Body of pancreas (tissue), 4 donors: ENCODE measurements around the gene KIAA1328. TPM values are rescaled to one million over a fixed set of nuclear protein-coding genes. Genes with fewer than 3 reads are reported as not detected.

ENCODE experiments used
- ATAC-seq: fragments of 150-250 bp; one replicate; pipeline ENCODE4 v1.9.1; 2016
- DNase-seq, 4 donors: peaks; one replicate each; pipeline ENCODE4 v3.0.0-alpha.2; 2019
- H3K27ac ChIP-seq, 4 donors: fragments of 200-600 bp; sonication (generic); 1 replicate in 3 of 4; 2 replicates in 1 of 4; pipeline versions ENCODE4 v1.5.1 to v1.6.1; 2016 to 2019; ENCODE audit warnings: mild to moderate bottlenecking in 1 of 4, mixed read lengths in 1 of 4, moderate library complexity in 1 of 4
- H3K27me3 ChIP-seq, 2 donors: fragments of 200-600 bp; sonication (generic); one replicate each; pipeline ENCODE4 v1.6.0; 2016; ENCODE audit warnings: mild to moderate bottlenecking in 1 of 2
- H3K36me3 ChIP-seq, 2 donors: fragments of 200-600 bp; sonication (generic); replicated peaks in 1 of 2; 2 replicates each; pipeline ENCODE4 v1.5.1; 2016; ENCODE audit warnings: low read depth in 2 of 2; ENCODE audit not compliant: insufficient read depth in 1 of 2
- H3K4me1 ChIP-seq: fragments of 200-600 bp; sonication (generic); one replicate; pipeline ENCODE4 v1.6.0; 2016
- H3K4me3 ChIP-seq, 2 donors: fragments of 200-600 bp; sonication (generic); 1 replicate in 1 of 2; 2 replicates in 1 of 2; pipeline ENCODE4 v1.5.1; 2016 to 2019
- H3K9me3 ChIP-seq, 3 donors: fragments of 200-600 bp; sonication (generic); 1 replicate in 2 of 3; 2 replicates in 1 of 3; pipeline ENCODE4 v1.5.1; 2016
- POLR2A ChIP-seq, 3 donors: fragments of 450-650 bp; IDR thresholded peaks; one replicate each; pipeline ENCODE4 v1.6.1; 2016; ENCODE audit warnings: antibody characterized with exemption in 3 of 3, mild to moderate bottlenecking in 2 of 3
- WGBS, 2 donors: methylation state at CpG; one replicate each; pipeline ENCODE4 v1.1.5; 2017; 5-methylcytosine and 5-hydroxymethylcytosine counted together
- intact Hi-C: fragments of 100-400 bp; cut with DNase I; formaldehyde crosslinking; loops from one replicate; pipeline ENCODE4 v1.15.1; 2023
- total RNA-seq, 2 donors: library from RNA; depleted of rRNA; stranded (reverse); fragments of >200 nt; gene quantifications; one replicate each; pipeline ENCODE4 v1.1.0, GENCODE V29; 2016
- TF ChIP-seq, protein P1 (sequence below), 7 experiments: fragments of 450-650 bp in 4 of 7; fragments of 200-600 bp in 3 of 7; sonication (generic) in 3 of 7; IDR thresholded peaks; one replicate each; pipeline ENCODE4 v1.5.1; 2016 to 2019; ENCODE audit warnings: antibody characterized with exemption in 7 of 7

Gene KIAA1328
- total RNA-seq, 2 donors from 2014 or later = 10.9 to 21.8 TPM

DNA sequence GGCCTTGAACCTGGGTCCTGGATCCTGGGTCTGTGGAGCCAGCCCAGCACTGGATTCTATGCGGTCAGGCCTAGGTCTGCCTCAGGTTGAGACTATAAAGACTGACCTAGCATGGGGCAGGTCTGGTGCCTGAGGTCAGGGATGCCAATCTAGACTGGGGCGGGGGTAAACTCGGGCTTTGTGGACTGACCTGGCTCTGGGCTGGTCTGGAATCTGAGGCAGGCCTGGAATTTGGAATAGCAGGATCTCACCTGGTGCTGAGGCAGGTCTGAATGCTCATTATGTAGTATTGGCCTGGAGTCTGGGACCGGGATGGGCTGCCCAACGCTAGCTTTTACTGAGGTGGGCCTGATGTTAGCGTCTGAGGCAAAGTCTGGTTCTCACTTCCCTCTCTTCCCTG is 256.0 kb downstream of the KIAA1328 start:
- 86 to 88% methylated on average over 5 to 6 of the region's 6 CpGs for WGBS, 2 donors
- ATAC-seq = no peak

DNA sequence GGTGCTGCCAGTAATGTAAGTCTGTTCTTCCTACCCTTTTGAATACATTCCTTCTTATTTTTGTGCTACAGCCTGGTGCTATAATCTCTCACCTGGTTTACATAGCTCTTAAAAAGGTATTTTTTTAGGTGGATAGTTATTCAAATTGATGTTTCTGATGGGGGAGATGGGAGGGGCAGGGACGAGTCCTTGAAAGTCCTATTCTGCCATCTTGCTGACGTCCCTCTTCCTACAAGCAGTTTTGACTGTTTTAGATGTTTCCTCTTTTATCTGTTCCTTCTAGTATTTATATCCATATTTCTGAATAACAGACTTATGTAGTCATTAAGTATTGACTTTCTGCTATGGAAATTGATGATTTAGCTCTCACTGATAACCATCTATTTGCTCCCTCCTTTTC is 256.4 kb downstream of the KIAA1328 start:
- TF ChIP-seq POLR2A (IDR thresholded peaks at IDR 0.05) = no peak
- TF ChIP-seq, protein P1, sequence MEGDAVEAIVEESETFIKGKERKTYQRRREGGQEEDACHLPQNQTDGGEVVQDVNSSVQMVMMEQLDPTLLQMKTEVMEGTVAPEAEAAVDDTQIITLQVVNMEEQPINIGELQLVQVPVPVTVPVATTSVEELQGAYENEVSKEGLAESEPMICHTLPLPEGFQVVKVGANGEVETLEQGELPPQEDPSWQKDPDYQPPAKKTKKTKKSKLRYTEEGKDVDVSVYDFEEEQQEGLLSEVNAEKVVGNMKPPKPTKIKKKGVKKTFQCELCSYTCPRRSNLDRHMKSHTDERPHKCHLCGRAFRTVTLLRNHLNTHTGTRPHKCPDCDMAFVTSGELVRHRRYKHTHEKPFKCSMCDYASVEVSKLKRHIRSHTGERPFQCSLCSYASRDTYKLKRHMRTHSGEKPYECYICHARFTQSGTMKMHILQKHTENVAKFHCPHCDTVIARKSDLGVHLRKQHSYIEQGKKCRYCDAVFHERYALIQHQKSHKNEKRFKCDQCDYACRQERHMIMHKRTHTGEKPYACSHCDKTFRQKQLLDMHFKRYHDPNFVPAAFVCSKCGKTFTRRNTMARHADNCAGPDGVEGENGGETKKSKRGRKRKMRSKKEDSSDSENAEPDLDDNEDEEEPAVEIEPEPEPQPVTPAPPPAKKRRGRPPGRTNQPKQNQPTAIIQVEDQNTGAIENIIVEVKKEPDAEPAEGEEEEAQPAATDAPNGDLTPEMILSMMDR (IDR thresholded peaks at IDR 0.05) = no peak
- WGBS, 2 donors = 89 to 93% methylated on average over 2 of the region's 2 CpGs
- intact Hi-C loops = no loop called here

More for the DNA sequence above, 256.0 kb downstream of the KIAA1328 start:
- DNase-seq = no peak
- no peak for TF ChIP-seq POLR2A (IDR thresholded peaks at IDR 0.05)
- TF ChIP-seq, protein P1 (IDR thresholded peaks at IDR 0.05) = no peak
- Histone ChIP-seq H3K27ac (no peak overlapping the region), H3K4me1 (no peaks in the 10 kb centered on the region), H3K4me3 (no peak overlapping the region), H3K9me3 (no peaks in the 10 kb centered on the region), H3K27me3 (no peaks in the 10 kb centered on the region), H3K36me3 (no peaks in the 10 kb centered on the region)
- intact Hi-C loops = no loop called here

DNA sequence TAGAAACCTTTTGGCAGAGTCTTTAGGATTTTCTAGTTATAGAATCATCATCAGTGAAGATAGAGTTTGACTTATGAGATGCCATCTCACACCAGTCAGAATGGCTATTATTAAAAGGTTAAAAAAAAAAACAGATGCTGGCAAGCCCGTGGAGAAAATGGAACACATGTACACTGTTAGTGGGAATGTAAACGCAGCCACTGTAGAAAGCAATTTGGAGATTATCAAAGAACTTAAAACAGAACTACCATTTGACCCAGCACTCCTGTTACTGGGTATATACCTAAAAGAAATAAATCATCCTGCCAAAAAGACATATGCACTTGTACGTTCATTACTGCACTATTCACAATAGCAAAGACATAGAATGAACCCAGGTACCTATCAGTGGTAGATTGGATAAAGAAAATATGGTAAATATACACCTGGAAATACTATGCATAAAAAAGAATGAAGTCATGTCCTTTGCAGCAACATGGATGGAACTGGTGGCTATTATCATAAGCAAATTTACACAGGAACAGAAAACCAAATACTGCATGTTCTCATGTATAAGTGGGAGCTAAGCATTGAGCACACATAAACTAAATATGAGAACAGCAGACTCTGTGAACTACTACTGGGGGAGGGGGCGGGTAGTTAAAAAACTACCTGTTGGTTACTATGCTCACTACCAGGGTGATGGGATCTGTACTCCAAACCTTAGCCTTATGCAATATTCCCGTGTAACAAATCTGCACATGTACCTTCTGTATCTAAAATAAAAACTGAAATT is 279.0 kb downstream of the KIAA1328 start:
- Histone ChIP-seq H3K27me3 (no peaks in the 10 kb centered on the region), H3K36me3 (no peaks in the 10 kb centered on the region), H3K4me3 (no peak overlapping the region), H3K9me3 (no peaks in the 10 kb centered on the region), H3K4me1 (no peaks in the 10 kb centered on the region), H3K27ac (peak overlapping the region; percentile 39 to 66 (median 44))
- intact Hi-C loops = no loop called here
- TF ChIP-seq, protein P1 (IDR thresholded peaks at IDR 0.05) = no peak
- TF ChIP-seq POLR2A (IDR thresholded peaks at IDR 0.05) = no peak
- ATAC-seq (peak; percentile 92), DNase-seq (peak in 3 of 4 donors; percentile 20 to 55 (median 49))
- WGBS, 2 donors = 32 to 34% methylated on average over 5 of the region's 5 CpGs

More for the DNA sequence above, 256.4 kb downstream of the KIAA1328 start:
- H3K4me3 ChIP-seq = no peak overlapping the region
- no peak for DNase-seq
- no peaks in the 10 kb centered on the region for H3K27me3 ChIP-seq
- no peaks in the 10 kb centered on the region for H3K36me3 ChIP-seq
- no peak overlapping the region for H3K27ac ChIP-seq
- ATAC-seq = no peak
- no peaks in the 10 kb centered on the region for H3K4me1 ChIP-seq
- H3K9me3 ChIP-seq = no peaks in the 10 kb centered on the region

DNA sequence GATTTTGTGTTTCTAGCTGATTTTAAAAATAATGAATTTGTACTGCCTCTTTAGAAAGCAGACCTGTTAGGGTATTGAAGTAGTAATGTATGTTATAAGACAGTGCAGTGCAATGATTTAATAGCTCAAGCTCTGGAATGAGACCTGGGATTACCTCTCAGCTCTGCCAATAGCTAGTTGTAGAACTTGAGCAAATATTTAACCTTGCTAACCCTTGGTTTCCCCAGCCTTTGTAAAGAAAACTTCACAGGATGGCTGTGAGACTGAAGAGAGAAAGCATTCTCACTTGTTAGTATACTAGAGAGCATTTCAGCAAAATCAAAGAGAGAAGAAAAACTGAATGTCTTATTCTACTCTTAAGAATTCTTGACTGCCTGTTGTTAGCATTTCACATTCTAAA is 293.9 kb downstream of the KIAA1328 start:
- no peak for ATAC-seq

More for the DNA sequence above, 293.9 kb downstream of the KIAA1328 start:
- TF ChIP-seq, protein P1 (IDR thresholded peaks at IDR 0.05) = no peak
- TF ChIP-seq POLR2A (IDR thresholded peaks at IDR 0.05) = no peak
- H3K36me3 ChIP-seq = no peaks in the 10 kb centered on the region
- H3K9me3 ChIP-seq = no peaks in the 10 kb centered on the region
- DNase-seq = no peak
- no peaks in the 10 kb centered on the region for H3K27me3 ChIP-seq
- intact Hi-C loops = no loop called here
- H3K4me1 ChIP-seq = no peaks in the 10 kb centered on the region
- no peak overlapping the region for H3K4me3 ChIP-seq
- no peak overlapping the region for H3K27ac ChIP-seq
